MCF 10A (cell line): Measurements from ENCODE around the gene CNOT6L. TPM values are rescaled to one million over a fixed set of nuclear protein-coding genes. Genes with fewer than 3 reads are reported as not detected.

Experiments
- BruUV-seq: library from RNA; stranded (reverse); fragments of 400-500 nt; replicated peaks from 2 replicates; lab custom pipeline; 2021; lab: Mats Ljungman, UMichigan
- CTCF ChIA-PET: fragments of 300-600 bp; sonication (Branson Sonifier 250); formaldehyde crosslinking; extraction: SDS; loops from one replicate; lab custom pipeline; 2021; ENCODE audit warnings: antibody characterized with exemption, inconsistent platforms; lab: Yijun Ruan, JAX
- POLR2A ChIA-PET: fragments of 300-600, 350-650 bp; sonication (Branson Sonifier 250); formaldehyde crosslinking; extraction: SDS; loops from one replicate; lab custom pipeline; 2020; ENCODE audit warnings: antibody characterized with exemption, inconsistent platforms; lab: Yijun Ruan, JAX
- DNase-seq: peaks from one replicate; pipeline ENCODE4 v3.0.0-alpha.2; 2018; ENCODE audit not compliant: unreplicated experiment
- H3K27ac Mint-ChIP-seq: one replicate; pipeline ENCODE4 v1.8.0; 2022; ENCODE audit warnings: mild to moderate bottlenecking, low read depth, mixed read lengths; ENCODE audit not compliant: unreplicated experiment
- H3K27me3 Mint-ChIP-seq: one replicate; pipeline ENCODE4 v1.8.0; 2022; ENCODE audit warnings: mixed read lengths; ENCODE audit not compliant: insufficient read depth, unreplicated experiment
- H3K36me3 Mint-ChIP-seq: one replicate; pipeline ENCODE4 v1.8.0; 2022; ENCODE audit warnings: mild to moderate bottlenecking, moderate library complexity, mixed read lengths; ENCODE audit not compliant: insufficient read depth, unreplicated experiment
- H3K4me1 Mint-ChIP-seq: one replicate; pipeline ENCODE4 v1.8.0; 2022; ENCODE audit warnings: mixed read lengths; ENCODE audit not compliant: insufficient read depth, unreplicated experiment
- H3K4me3 Mint-ChIP-seq: one replicate; pipeline ENCODE4 v1.8.0; 2022; ENCODE audit warnings: mild to moderate bottlenecking, moderate library complexity, mixed read lengths; ENCODE audit not compliant: unreplicated experiment
- H3K9me3 Mint-ChIP-seq: one replicate; pipeline ENCODE4 v1.8.0; 2022; ENCODE audit warnings: mixed read lengths; ENCODE audit not compliant: unreplicated experiment
- intact Hi-C: fragments of 100-400 bp; cut with micrococcal nuclease; formaldehyde crosslinking; loops from 2 replicates; pipeline ENCODE4 v1.14.1; 2022
- total RNA-seq: library from RNA; stranded (reverse); gene quantifications from 2 replicates; pipeline ENCODE4 v1.2.3, GENCODE V29; 2022
- TF ChIP-seq, protein P1 (sequence below): fragments of 200-600 bp; IDR thresholded peaks from one replicate; pipeline ENCODE4 v1.8.0; 2022; ENCODE audit warnings: antibody characterized with exemption, mild to moderate bottlenecking; ENCODE audit not compliant: unreplicated experiment

The CNOT6L gene
- total RNA-seq, 1 experiment from 2014 or later, result 47.3 TPM

DNA sequence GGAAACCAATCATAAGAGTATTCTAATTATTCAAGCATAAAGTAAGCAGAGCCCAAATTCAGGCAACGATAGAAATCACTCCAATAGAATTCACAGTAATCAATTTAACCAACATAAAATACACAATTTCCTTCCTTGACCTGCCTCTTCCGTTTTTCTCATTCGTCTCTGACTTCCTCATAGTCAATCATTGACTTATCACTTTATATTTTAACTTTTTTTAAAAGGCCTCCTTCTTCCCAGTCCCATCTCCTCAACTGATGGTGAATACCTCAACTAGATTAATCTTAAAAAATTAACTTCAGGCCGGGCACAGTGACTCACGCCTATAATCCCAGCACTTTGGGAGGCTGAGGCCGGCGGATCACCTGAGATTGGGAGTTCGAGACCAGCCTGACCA, 13.3 kb downstream of the CNOT6L start:
- H3K27me3 Mint-ChIP-seq, result no peaks in the 10 kb centered on the region
- TF ChIP-seq, protein P1, sequence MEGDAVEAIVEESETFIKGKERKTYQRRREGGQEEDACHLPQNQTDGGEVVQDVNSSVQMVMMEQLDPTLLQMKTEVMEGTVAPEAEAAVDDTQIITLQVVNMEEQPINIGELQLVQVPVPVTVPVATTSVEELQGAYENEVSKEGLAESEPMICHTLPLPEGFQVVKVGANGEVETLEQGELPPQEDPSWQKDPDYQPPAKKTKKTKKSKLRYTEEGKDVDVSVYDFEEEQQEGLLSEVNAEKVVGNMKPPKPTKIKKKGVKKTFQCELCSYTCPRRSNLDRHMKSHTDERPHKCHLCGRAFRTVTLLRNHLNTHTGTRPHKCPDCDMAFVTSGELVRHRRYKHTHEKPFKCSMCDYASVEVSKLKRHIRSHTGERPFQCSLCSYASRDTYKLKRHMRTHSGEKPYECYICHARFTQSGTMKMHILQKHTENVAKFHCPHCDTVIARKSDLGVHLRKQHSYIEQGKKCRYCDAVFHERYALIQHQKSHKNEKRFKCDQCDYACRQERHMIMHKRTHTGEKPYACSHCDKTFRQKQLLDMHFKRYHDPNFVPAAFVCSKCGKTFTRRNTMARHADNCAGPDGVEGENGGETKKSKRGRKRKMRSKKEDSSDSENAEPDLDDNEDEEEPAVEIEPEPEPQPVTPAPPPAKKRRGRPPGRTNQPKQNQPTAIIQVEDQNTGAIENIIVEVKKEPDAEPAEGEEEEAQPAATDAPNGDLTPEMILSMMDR, result no peak
- POLR2A ChIA-PET, result interaction anchor here (0.7 to 1.6 kb wide), 4 partner anchors 12 to 80 kb away, joined by 3 to 8 read pairs (median 3); no protein-coding TSS in a partner anchor
- H3K4me1 Mint-ChIP-seq, result peaks cover 21% of the 10 kb centered on the region
- no peaks in the 10 kb centered on the region for H3K9me3 Mint-ChIP-seq
- no peak for DNase-seq
- intact Hi-C loops, result no loop called here
- no peak overlapping the region for H3K27ac Mint-ChIP-seq
- H3K36me3 Mint-ChIP-seq, result peaks cover 4% of the 10 kb centered on the region
- BruUV-seq, result no TSS peak
- CTCF ChIA-PET, result no interaction called here
- H3K4me3 Mint-ChIP-seq, result no peak overlapping the region

DNA sequence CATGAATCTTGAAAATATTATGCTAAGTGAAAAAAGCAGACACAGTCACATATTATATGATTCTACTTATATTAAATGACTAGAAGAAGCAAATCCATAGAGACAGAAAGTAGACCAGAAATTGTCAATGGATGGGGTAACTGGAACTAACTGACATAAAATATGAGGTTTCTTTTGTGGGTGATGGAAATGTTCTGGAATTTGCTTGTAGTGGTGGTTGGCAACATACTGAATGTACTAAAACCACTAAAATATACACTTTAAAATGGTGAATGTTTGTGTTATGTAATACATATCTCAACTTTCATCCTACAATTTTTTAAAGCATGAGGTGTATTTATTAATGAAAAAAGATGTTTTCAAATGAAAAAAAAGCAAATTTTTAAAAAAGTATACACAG, 14.7 kb downstream of the CNOT6L start:
- DNase-seq, result no peak
- Mint-ChIP-seq H3K27ac (no peak overlapping the region), H3K4me3 (no peak overlapping the region), H3K9me3 (no peaks in the 10 kb centered on the region), H3K27me3 (no peaks in the 10 kb centered on the region), H3K4me1 (peaks cover 21% of the 10 kb centered on the region), H3K36me3 (no peaks in the 10 kb centered on the region)
- intact Hi-C loops, result no loop called here
- CTCF ChIA-PET, result interaction anchor here (0.7 kb wide), 1 partner anchor 18 kb away, joined by 3 read pairs; no protein-coding TSS in a partner anchor
- TF ChIP-seq, protein P1, result no peak
- BruUV-seq, result no TSS peak
- POLR2A ChIA-PET, result no interaction called here

DNA sequence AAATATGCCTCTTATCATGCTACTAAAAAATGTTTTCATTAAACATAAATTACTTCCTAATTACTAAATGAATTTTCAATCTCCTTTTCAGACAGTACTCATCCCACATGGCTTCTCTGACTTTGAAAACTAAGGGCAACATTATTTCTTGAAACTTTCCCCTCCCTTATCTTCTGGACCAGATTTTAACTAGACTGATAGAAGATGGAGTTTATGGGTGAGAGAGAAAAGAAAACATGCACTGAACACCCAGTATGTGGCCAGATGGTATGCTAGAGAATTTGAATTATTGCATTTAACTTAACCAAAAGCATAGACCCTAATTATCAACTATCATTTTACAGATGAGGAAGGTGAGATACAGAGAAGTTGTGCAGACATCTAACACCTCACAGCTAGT, 16.8 kb downstream of the CNOT6L start:
- TF ChIP-seq, protein P1, result no peak
- H3K36me3 Mint-ChIP-seq, result no peaks in the 10 kb centered on the region
- peaks cover 18% of the 10 kb centered on the region for H3K4me1 Mint-ChIP-seq
- H3K4me3 Mint-ChIP-seq, result no peak overlapping the region
- BruUV-seq, result no TSS peak
- ChIA-PET CTCF (interaction anchor here (0.6 kb wide), 1 partner anchor 999 kb away, joined by 3 read pairs; no protein-coding TSS in a partner anchor), POLR2A (no interaction called here)
- no peaks in the 10 kb centered on the region for H3K9me3 Mint-ChIP-seq
- intact Hi-C loops, result no loop called here
- no peak for DNase-seq
- H3K27ac Mint-ChIP-seq, result no peak overlapping the region
- H3K27me3 Mint-ChIP-seq, result no peaks in the 10 kb centered on the region

DNA sequence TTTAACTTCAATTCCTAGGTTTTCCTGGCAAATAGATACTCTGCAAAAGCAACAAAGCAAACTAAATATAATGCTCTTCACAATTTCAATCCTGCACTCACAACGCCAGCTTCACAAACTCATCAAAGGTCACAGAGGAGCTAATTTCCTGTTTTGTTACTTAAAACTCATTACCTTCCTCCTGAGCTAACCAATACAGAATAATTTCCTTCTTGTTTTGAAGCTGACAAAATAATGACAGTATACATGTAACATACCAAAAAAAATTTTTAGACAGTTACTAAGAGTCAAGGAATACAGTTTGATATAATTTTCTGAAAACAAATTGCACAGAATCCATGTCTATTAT, 17.9 kb downstream of the CNOT6L start:
- POLR2A ChIA-PET, result interaction anchor here (0.7 to 2.6 kb wide), 11 partner anchors 9 to 61 kb away, joined by 3 to 31 read pairs (median 4); partner anchors contain the start of gene MRPL1

More for the DNA sequence above, 17.9 kb downstream of the CNOT6L start:
- CTCF ChIA-PET, result interaction anchor here (1.8 kb wide), 1 partner anchor 16 kb away, joined by 9 read pairs; no protein-coding TSS in a partner anchor
- Mint-ChIP-seq H3K4me1 (peaks cover 28% of the 10 kb centered on the region), H3K27me3 (no peaks in the 10 kb centered on the region), H3K27ac (no peak overlapping the region), H3K4me3 (no peak overlapping the region), H3K9me3 (no peaks in the 10 kb centered on the region), H3K36me3 (no peaks in the 10 kb centered on the region)
- intact Hi-C loops, result no loop called here
- TF ChIP-seq, protein P1, result no peak
- no peak for DNase-seq
- no TSS peak for BruUV-seq
